GM12873 (cell line): ENCODE results near the gene DNAH17.

Experiments
- TF ChIP-seq, protein P1 (sequence below): IDR thresholded peaks from 2 replicates; pipeline ENCODE4 v1.5.1; 2012; ENCODE audit warnings: low read depth, mild to moderate bottlenecking, moderate library complexity, low read length, control low read depth; ENCODE audit not compliant: insufficient read depth; ENCODE audit errors: missing control alignments

Gene DNAH17

GRCh38 chr17:78619334-78619733 lies 42.1 kb upstream of the DNAH17 start:
- TF ChIP-seq, protein P1, sequence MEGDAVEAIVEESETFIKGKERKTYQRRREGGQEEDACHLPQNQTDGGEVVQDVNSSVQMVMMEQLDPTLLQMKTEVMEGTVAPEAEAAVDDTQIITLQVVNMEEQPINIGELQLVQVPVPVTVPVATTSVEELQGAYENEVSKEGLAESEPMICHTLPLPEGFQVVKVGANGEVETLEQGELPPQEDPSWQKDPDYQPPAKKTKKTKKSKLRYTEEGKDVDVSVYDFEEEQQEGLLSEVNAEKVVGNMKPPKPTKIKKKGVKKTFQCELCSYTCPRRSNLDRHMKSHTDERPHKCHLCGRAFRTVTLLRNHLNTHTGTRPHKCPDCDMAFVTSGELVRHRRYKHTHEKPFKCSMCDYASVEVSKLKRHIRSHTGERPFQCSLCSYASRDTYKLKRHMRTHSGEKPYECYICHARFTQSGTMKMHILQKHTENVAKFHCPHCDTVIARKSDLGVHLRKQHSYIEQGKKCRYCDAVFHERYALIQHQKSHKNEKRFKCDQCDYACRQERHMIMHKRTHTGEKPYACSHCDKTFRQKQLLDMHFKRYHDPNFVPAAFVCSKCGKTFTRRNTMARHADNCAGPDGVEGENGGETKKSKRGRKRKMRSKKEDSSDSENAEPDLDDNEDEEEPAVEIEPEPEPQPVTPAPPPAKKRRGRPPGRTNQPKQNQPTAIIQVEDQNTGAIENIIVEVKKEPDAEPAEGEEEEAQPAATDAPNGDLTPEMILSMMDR = no peak

- TF ChIP-seq, protein P1 = no peak
Measured at GRCh38 chr17:78618264-78619066, 41.3 kb upstream of the DNAH17 start.

- TF ChIP-seq, protein P1 = no peak
Measured at GRCh38 chr17:78617511-78618061, 40.4 kb upstream of the DNAH17 start.

DNA sequence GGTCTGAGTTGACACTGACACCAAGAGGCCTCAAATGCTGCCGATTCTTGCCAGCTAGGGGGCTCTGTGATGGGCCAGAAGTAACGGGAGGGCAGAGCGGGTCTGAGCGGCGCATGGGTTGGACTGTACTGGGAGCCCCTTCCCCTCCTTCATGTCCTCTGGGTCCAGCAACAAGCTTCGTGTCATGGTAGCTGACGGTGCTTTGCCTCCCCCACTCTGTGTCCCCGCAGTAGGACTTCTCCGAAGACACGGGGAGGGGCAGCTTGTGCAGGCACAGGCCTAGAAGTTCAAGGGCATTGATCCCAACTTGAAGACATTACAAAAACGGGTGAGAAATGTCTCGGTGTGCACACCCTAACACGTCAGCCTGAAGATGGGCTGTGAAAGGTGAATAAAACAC lies 39.8 kb upstream of the DNAH17 start:
- TF ChIP-seq, protein P1 = no peak

GRCh38 chr17:78615631-78616030 lies 38.4 kb upstream of the DNAH17 start:
- TF ChIP-seq, protein P1 = no peak

DNA sequence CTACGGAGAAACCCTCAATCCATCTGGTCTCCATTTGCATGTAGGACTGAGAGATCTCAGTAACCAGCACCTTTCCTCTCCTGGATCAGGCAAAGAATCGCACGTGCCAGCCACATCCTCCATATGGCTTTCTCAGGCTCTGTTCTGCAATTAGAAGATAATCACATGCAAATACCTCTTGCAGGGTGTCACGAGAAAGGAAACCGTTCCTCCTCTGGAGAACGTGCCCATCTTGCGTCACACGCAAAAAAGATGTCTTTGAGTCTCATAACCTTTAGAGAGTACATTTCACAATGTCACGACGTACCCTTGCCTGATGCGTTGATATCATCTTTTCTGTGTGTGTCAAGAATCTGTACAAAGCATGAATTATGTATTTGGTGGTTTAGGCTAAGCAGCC lies 36.2 kb upstream of the DNAH17 start:
- TF ChIP-seq, protein P1 = no peak

DNA sequence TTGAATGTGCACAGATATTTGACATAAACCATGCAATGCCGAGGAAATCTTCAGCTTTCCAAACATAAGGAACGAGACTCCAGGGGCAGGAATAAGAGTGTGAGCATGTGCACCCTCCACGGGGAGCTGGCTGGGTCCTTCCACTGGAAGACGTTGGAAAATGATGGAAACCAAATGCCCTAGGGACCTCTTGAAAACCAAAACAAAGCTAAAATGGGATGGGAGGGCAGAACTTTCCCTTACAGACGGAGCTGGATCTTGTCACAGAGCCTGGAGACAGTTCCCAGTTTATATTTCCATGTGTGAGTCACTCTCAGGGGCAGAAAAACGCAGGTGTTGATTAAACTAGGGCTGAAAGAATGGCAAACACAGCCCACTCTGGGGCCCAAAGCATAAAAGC lies 34.4 kb upstream of the DNAH17 start:
- TF ChIP-seq, protein P1 = no peak
